Measurements from ENCODE around the gene CHST10.
"Not testable (repeated sequence)": the region's sequence is repeated elsewhere in the genome, so short reads cannot be mapped to it uniquely, and the experiment has no call there.

Gene CHST10

GRCh38 chr2:100393362-100393761, 24.1 kb downstream of the CHST10 start:
- no peak for DNase-seq (ENCODE audit: low read depth)

- no peak for DNase-seq (ENCODE audit: low read depth)
Observed at GRCh38 chr2:100392715-100393114, 24.8 kb downstream of the CHST10 start.

- no peak for DNase-seq (ENCODE audit: low read depth)
Observed at GRCh38 chr2:100391735-100392515, 25.5 kb downstream of the CHST10 start.

- no peak for DNase-seq (ENCODE audit: low read depth)
Observed at GRCh38 chr2:100390001-100390940, 27.2 kb downstream of the CHST10 start.

GRCh38 chr2:100388703-100389102, 28.8 kb downstream of the CHST10 start:
- no peak for DNase-seq (ENCODE audit: low read depth)

GRCh38 chr2:100383954-100384353, 33.5 kb downstream of the CHST10 start:
- DNase-seq (ENCODE audit: low read depth), result no peak

- DNase-seq (ENCODE audit: low read depth), result no peak
Observed at GRCh38 chr2:100383306-100383705, 34.2 kb downstream of the CHST10 start.

- DNase-seq (ENCODE audit: low read depth), result peak; percentile 61
Observed at GRCh38 chr2:100381240-100381639, 36.2 kb downstream of the CHST10 start.

- DNase-seq (ENCODE audit: low read depth), result no peak
Observed at GRCh38 chr2:100380681-100381080, 36.8 kb downstream of the CHST10 start.

- DNase-seq (ENCODE audit: low read depth), result no peak
Observed at GRCh38 chr2:100376836-100377235, 40.6 kb downstream of the CHST10 start.

GRCh38 chr2:100367163-100367562, 50.3 kb downstream of the CHST10 start:
- DNase-seq (ENCODE audit: low read depth), result no peak

GRCh38 chr2:100365434-100365833, 52.0 kb downstream of the CHST10 start:
- no peak for DNase-seq (ENCODE audit: low read depth)

GRCh38 chr2:100362269-100362668, 55.2 kb downstream of the CHST10 start:
- not testable (repeated sequence) for DNase-seq (ENCODE audit: low read depth)

- DNase-seq (ENCODE audit: low read depth), result no peak
Observed at GRCh38 chr2:100359576-100359975, 57.9 kb downstream of the CHST10 start.

GRCh38 chr2:100358554-100358953, 58.9 kb downstream of the CHST10 start:
- no peak for DNase-seq (ENCODE audit: low read depth)

GRCh38 chr2:100352521-100352920, 64.9 kb downstream of the CHST10 start:
- DNase-seq (ENCODE audit: low read depth), result no peak

- no peak for DNase-seq (ENCODE audit: low read depth)
Observed at GRCh38 chr2:100350661-100351185, 66.7 kb downstream of the CHST10 start.

GRCh38 chr2:100345144-100345543, 72.3 kb downstream of the CHST10 start:
- DNase-seq (ENCODE audit: low read depth), result not testable (repeated sequence)

GRCh38 chr2:100344433-100344832, 73.0 kb downstream of the CHST10 start:
- no peak for DNase-seq (ENCODE audit: low read depth)

- DNase-seq (ENCODE audit: low read depth), result not testable (repeated sequence)
Observed at GRCh38 chr2:100342466-100342865, 75.0 kb downstream of the CHST10 start.

All from stimulated activated CD8-positive, alpha-beta memory T cell treated with anti-CD3 and anti-CD28 coated beads, Interleukin-15, amount 100 ng/mL, for 24 hours (primary cell).